HepG2 (cell line): ENCODE results near the gene ADAR.

ENCODE experiments used
- EP300 ChIP-seq, 3 experiments: sonication (generic) in 1 of 3; formaldehyde crosslinking in 1 of 3; IDR thresholded peaks; 2 replicates each; pipeline versions ENCODE4 v1.5.1 to v1.6.1; 2011 to 2020; ENCODE audit warnings: low read depth in 2 of 3, low read length in 2 of 3, borderline replicate concordance in 1 of 3, improper control_type of control experiment in 1 of 3, mild to moderate bottlenecking in 1 of 3, missing genetic modification reagents in 1 of 3, moderate library complexity in 1 of 3
- HDAC2 ChIP-seq: sonication (generic); formaldehyde crosslinking; IDR thresholded peaks from 2 replicates; pipeline ENCODE4 v1.4.0; 2020; ENCODE audit warnings: missing genetic modification reagents
- ISL2 ChIP-seq: sonication (generic); formaldehyde crosslinking; IDR thresholded peaks from 2 replicates; pipeline ENCODE4 v1.5.0; 2020; ENCODE audit warnings: missing genetic modification reagents
- KLF16 ChIP-seq, 2 experiments: sonication (generic) in 1 of 2; formaldehyde crosslinking in 1 of 2; IDR thresholded peaks; 2 replicates each; pipeline versions ENCODE4 v1.6.1 to v1.8.0; 2016 to 2023; ENCODE audit warnings: missing genetic modification reagents in 2 of 2, missing compliant biosample characterization in 1 of 2
- NFRKB ChIP-seq: fragments of 450-650 bp; IDR thresholded peaks from 2 replicates; pipeline ENCODE4 v1.6.1; 2017
- ONECUT2 ChIP-seq: sonication (generic); formaldehyde crosslinking; IDR thresholded peaks from 2 replicates; pipeline ENCODE4 v1.4.0; 2020; ENCODE audit warnings: missing genetic modification reagents
- ZFP36 ChIP-seq: fragments of 150-350 bp; IDR thresholded peaks from 2 replicates; pipeline ENCODE4 v1.6.1; 2018; ENCODE audit warnings: borderline replicate concordance, low read length, low read depth; ENCODE audit not compliant: partially characterized antibody
- ZNF121 ChIP-seq: sonication (generic); formaldehyde crosslinking; IDR thresholded peaks from 2 replicates; pipeline ENCODE4 v1.5.0; 2020; ENCODE audit warnings: mild to moderate bottlenecking, missing genetic modification reagents
- TF ChIP-seq, protein P1 (sequence below): IDR thresholded peaks from 2 replicates; pipeline ENCODE4 v1.6.1; 2012; ENCODE audit warnings: inconsistent platforms
- TF ChIP-seq, protein P2 (sequence below), 2 experiments: IDR thresholded peaks; 2 replicates each; pipeline ENCODE4 v1.6.1; 2011 to 2012; ENCODE audit warnings: low read length in 2 of 2, borderline replicate concordance in 1 of 2, low read depth in 1 of 2, mild to moderate bottlenecking in 1 of 2, moderate library complexity in 1 of 2

DNA sequence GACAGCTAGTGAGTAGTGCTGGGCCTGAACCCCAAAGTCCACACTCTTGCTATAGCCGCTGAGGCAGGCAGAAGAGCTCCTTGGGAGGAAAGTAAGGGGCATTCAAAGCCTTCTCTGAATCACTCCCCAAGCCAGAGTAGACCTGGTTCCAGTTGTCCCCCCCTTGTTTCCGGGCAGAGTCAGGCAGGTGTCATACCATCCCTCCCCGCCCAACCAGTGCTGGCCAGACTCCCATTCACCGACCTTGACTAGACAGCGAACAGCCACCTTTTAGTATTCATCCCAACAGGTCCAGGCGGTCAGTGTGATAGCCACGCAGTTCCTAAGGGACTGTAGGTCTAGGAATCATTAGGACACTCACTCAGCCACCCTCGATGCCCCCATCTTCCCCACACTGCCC is 28.6 kb downstream of the ADAR start:
- no peak for TF ChIP-seq NFRKB
- TF ChIP-seq, protein P1, sequence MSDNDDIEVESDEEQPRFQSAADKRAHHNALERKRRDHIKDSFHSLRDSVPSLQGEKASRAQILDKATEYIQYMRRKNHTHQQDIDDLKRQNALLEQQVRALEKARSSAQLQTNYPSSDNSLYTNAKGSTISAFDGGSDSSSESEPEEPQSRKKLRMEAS: no peak
- TF ChIP-seq KLF16 (CRISPR knock-in tag; IDR thresholded peaks at IDR 0.05): no peak
- no peak for TF ChIP-seq ZFP36
- TF ChIP-seq HDAC2 (CRISPR knock-in tag): no peak
- TF ChIP-seq, protein P2, sequence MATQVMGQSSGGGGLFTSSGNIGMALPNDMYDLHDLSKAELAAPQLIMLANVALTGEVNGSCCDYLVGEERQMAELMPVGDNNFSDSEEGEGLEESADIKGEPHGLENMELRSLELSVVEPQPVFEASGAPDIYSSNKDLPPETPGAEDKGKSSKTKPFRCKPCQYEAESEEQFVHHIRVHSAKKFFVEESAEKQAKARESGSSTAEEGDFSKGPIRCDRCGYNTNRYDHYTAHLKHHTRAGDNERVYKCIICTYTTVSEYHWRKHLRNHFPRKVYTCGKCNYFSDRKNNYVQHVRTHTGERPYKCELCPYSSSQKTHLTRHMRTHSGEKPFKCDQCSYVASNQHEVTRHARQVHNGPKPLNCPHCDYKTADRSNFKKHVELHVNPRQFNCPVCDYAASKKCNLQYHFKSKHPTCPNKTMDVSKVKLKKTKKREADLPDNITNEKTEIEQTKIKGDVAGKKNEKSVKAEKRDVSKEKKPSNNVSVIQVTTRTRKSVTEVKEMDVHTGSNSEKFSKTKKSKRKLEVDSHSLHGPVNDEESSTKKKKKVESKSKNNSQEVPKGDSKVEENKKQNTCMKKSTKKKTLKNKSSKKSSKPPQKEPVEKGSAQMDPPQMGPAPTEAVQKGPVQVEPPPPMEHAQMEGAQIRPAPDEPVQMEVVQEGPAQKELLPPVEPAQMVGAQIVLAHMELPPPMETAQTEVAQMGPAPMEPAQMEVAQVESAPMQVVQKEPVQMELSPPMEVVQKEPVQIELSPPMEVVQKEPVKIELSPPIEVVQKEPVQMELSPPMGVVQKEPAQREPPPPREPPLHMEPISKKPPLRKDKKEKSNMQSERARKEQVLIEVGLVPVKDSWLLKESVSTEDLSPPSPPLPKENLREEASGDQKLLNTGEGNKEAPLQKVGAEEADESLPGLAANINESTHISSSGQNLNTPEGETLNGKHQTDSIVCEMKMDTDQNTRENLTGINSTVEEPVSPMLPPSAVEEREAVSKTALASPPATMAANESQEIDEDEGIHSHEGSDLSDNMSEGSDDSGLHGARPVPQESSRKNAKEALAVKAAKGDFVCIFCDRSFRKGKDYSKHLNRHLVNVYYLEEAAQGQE (IDR thresholded peaks at IDR 0.05; ENCODE audit: borderline replicate concordance in 1 of 2, low read depth in 1 of 2, low read length in 2 of 2): no peak
- no peak for TF ChIP-seq ONECUT2 (CRISPR knock-in tag)
- TF ChIP-seq ZNF121 (CRISPR knock-in tag): no peak
- no peak for TF ChIP-seq EP300 (IDR thresholded peaks at IDR 0.05; ENCODE audit: low read depth in 2 of 2, low read length in 2 of 2)
- TF ChIP-seq EP300 (CRISPR knock-in tag; IDR thresholded peaks at IDR 0.05; ENCODE audit: borderline replicate concordance): no peak
- no peak for TF ChIP-seq ISL2 (CRISPR knock-in tag)
